KMS-11 (cell line): ENCODE results near the gene IMMP2L.

Experiments
- H2AFZ ChIP-seq: fragments of 200-600 bp; sonication (generic); 2 replicates; pipeline ENCODE4 v1.6.1; 2016; ENCODE audit warnings: antibody characterized with exemption, mixed run types, low read depth
- H3K27ac ChIP-seq: fragments of 200-600 bp; sonication (generic); 2 replicates; pipeline ENCODE4 v1.6.1; 2016; ENCODE audit warnings: mild to moderate bottlenecking, mixed run types
- H3K27me3 ChIP-seq: fragments of 200-600 bp; sonication (generic); 2 replicates; pipeline ENCODE4 v1.6.1; 2017; ENCODE audit warnings: mild to moderate bottlenecking, low read depth, mixed run types, moderate library complexity; ENCODE audit not compliant: insufficient read depth
- H3K36me3 ChIP-seq: fragments of 200-600 bp; sonication (generic); 2 replicates; pipeline ENCODE4 v1.6.1; 2017; ENCODE audit warnings: mild to moderate bottlenecking, mixed run types; ENCODE audit not compliant: insufficient read depth
- H3K4me1 ChIP-seq: fragments of 200-600 bp; sonication (generic); 2 replicates; pipeline ENCODE4 v1.6.1; 2016; ENCODE audit warnings: mild to moderate bottlenecking, low read depth, mixed run types; ENCODE audit not compliant: poor library complexity, severe bottlenecking
- H3K4me2 ChIP-seq: fragments of 200-600 bp; sonication (generic); 2 replicates; pipeline ENCODE4 v1.7.0; 2016; ENCODE audit warnings: mild to moderate bottlenecking, mixed run types
- H3K4me3 ChIP-seq: fragments of 200-600 bp; sonication (generic); IDR thresholded peaks from 2 replicates; pipeline ENCODE4 v1.6.1; 2017; ENCODE audit warnings: low read depth, low read length, mixed read lengths; ENCODE audit not compliant: insufficient read depth
- H3K79me2 ChIP-seq: fragments of 200-600 bp; sonication (generic); 2 replicates; pipeline ENCODE4 v1.6.1; 2016; ENCODE audit warnings: low read depth, mixed run types; ENCODE audit not compliant: insufficient read depth
- H3K9ac ChIP-seq: fragments of 200-600 bp; sonication (generic); 2 replicates; pipeline ENCODE4 v1.6.1; 2016; ENCODE audit warnings: mild to moderate bottlenecking, mixed run types
- H4K20me1 ChIP-seq: fragments of 200-600 bp; sonication (generic); 2 replicates; pipeline ENCODE4 v1.6.1; 2016; ENCODE audit warnings: mild to moderate bottlenecking, mixed run types; ENCODE audit not compliant: insufficient read depth
- CTCF ChIP-seq: fragments of 200-600 bp; sonication (generic); conservative IDR thresholded peaks from 2 replicates; pipeline ENCODE4 v1.6.1; 2017; ENCODE audit warnings: low read depth, mild to moderate bottlenecking, antibody characterized with exemption, low read length, moderate library complexity, mixed read lengths

The IMMP2L gene

GRCh38 chr7:111429781-111430180 lies 132.5 kb downstream of the IMMP2L start:
- H3K4me2 ChIP-seq = no peak overlapping the region
- no peak for TF ChIP-seq CTCF
- no peak overlapping the region for H3K9ac ChIP-seq
- no peaks in the 10 kb centered on the region for H3K27me3 ChIP-seq
- no peak overlapping the region for H2AFZ ChIP-seq
- no peaks in the 10 kb centered on the region for H3K79me2 ChIP-seq
- no peak overlapping the region for H3K4me3 ChIP-seq
- H4K20me1 ChIP-seq = no peaks in the 10 kb centered on the region
- no peaks in the 10 kb centered on the region for H3K4me1 ChIP-seq
- H3K27ac ChIP-seq = no peak overlapping the region
- no peaks in the 10 kb centered on the region for H3K36me3 ChIP-seq

- no peak for TF ChIP-seq CTCF
- Histone ChIP-seq H3K4me2 (no peak overlapping the region), H3K79me2 (no peaks in the 10 kb centered on the region), H3K9ac (no peak overlapping the region), H3K27me3 (no peaks in the 10 kb centered on the region), H3K4me3 (no peak overlapping the region), H3K27ac (no peak overlapping the region), H3K36me3 (no peaks in the 10 kb centered on the region), H4K20me1 (no peaks in the 10 kb centered on the region), H3K4me1 (no peaks in the 10 kb centered on the region), H2AFZ (no peak overlapping the region)
Measured at GRCh38 chr7:111424768-111425167, 137.5 kb downstream of the IMMP2L start.

GRCh38 chr7:111414374-111414773 lies 147.9 kb downstream of the IMMP2L start:
- Histone ChIP-seq H3K4me3 (no peak overlapping the region), H3K27ac (no peak overlapping the region), H2AFZ (no peak overlapping the region), H3K79me2 (no peaks in the 10 kb centered on the region), H3K4me1 (peaks cover 8% of the 10 kb centered on the region), H3K27me3 (no peaks in the 10 kb centered on the region), H3K4me2 (no peak overlapping the region), H4K20me1 (no peaks in the 10 kb centered on the region), H3K36me3 (no peaks in the 10 kb centered on the region), H3K9ac (no peak overlapping the region)
- TF ChIP-seq CTCF = no peak

- Histone ChIP-seq H3K4me1 (peaks cover 14% of the 10 kb centered on the region), H3K36me3 (no peaks in the 10 kb centered on the region), H3K27ac (no peak overlapping the region), H3K9ac (no peak overlapping the region), H2AFZ (no peak overlapping the region), H3K4me2 (no peak overlapping the region), H4K20me1 (no peaks in the 10 kb centered on the region), H3K27me3 (no peaks in the 10 kb centered on the region), H3K79me2 (no peaks in the 10 kb centered on the region), H3K4me3 (no peak overlapping the region)
- TF ChIP-seq CTCF = no peak
Measured at GRCh38 chr7:111413739-111414138, 148.6 kb downstream of the IMMP2L start.
